DMS 273 treated with DMSO at 0.1 percent for 48 hours (cell line): ENCODE data around the gene POLE4.
A peak's percentile ranks its signal among the peaks of the same experiment; 100 is the strongest.

Experiments
- DNase-seq: peaks from one replicate; lab custom pipeline; 2025; lab: John Stamatoyannopoulos, UW

The POLE4 gene, protein sequence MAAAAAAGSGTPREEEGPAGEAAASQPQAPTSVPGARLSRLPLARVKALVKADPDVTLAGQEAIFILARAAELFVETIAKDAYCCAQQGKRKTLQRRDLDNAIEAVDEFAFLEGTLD

DNA sequence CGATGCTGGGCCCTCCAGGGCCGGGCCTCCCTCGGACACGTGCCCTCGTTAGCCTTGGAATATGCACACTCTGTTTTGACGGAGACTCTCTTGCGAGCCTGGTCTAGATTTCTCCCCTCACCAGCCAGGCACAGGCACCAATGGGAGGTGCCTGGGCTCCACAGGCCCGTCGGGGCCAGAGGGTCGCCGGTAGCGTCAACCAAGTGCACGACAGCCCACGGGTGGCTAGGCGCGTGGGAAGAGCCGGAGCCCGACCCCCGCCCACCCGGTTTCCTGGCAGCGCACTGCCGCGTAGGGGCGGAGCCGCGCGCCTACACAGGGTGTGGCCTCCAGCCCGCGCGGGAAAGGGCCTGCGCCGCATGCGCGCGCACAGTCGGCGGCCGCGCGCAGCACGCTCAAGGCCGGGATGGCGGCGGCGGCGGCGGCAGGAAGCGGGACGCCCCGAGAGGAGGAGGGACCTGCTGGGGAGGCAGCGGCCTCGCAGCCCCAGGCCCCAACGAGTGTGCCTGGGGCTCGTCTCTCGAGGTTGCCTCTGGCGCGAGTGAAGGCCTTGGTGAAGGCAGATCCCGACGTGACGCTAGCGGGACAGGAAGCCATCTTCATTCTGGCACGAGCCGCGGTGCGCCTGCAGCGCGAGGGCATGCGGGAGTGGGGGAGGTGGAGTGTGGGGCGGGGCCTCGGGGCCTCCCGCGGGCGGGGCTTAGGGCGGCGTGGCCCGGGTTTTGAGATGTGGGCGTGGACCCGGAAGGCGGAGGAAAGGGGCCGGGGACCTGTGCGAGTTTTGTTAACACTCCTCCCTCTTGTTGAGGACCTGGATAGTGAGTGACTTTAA is at the start of gene POLE4:
Gene POLE4, plus strand, starts transcription at position 370 of the 832 bp plus-strand sequence. Its CDS starts 37 bp downstream, at position 407.
- DNase-seq, result peak; percentile 68

DNA sequence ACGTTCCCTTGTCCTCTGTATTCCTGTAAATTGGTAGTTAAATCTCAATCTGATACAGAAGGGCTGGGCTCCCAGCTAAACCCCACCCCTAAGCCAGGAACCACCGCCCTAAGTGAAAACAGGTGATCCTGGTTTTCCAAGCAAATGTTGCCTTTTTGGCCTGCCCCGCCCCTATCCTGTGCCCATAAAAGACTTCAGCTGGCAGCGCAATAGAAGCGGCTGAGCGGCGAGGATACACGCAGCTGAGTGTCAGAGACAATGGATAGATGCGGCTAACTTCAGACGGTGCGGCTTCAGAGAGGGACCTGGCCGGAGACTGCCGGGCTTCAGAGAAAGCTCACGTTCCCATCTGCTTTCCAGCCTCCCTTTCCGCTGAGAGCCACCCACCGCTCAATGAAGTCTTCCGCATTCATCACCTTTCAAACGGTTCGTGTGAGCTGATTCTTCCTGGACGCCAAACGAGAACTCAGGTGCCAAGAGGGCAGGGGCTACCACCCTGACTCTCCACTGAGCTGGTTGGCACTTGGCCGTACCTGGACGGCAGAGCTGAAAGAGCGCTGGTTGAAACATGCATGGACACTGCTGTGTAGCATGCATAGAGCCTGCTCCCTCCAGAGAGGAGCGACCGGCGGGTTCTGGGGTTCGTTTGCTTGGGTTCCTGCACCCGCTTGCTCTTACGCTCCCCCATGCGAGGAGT is 49.5 kb upstream of the POLE4 start:
- DNase-seq, result no peak

DNA sequence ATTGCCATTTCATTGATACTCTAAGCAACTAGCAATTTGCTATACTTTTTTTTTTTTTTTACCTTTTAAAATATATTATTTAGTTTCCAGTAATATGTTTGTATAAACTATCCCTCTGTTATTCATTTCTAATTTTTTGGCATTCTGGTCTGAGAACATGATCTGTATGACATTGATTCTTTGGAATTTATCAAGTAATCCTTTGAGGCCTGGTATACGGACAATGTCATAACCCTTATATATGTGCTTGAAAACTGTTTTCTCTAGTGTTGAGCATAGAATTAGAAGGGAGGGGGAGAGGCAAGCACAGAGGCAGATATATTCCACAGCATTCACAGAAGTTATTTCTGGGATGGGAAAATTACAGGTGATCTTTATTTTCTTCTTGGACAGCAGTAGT is 48.2 kb upstream of the POLE4 start:
- DNase-seq, result no peak

DNA sequence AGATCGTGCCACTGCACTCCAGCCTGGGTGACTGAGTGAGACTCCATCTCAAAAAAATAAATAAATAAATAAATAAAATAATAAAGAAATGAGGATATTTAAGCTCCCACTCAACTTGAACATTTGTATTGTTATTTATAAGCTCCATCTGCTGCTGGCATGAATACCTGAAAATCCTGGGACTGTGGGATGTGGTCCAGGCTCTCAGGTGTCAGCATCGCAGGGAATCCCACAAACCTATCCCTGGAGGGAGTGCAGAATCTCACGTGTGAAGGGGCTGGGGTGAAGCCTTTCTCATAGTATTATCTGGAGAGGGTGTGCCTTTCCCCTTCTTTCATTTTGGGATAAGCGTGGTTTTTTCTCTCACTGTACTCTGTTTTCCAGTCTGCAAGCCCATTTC is 47.4 kb upstream of the POLE4 start:
- DNase-seq, result no peak

DNA sequence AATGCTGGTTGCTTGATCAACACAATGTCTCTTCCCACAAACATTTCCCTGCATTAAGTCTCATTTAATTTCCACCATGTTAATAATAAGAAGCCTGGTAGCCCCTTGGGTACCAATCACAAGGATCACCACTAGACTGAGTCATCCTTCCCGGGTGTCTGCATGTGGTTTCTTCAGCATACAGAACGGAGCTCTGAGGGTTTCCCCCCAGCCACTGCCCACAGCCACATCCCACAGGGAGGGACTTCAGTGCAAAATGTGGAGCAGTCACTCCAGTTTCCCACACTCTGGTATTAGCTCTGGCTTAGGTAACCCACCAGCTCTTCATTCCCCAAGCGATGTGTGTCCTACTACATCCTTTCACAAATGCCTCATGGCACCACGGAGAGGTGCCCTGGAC is 42.7 kb upstream of the POLE4 start:
- no peak for DNase-seq

DNA sequence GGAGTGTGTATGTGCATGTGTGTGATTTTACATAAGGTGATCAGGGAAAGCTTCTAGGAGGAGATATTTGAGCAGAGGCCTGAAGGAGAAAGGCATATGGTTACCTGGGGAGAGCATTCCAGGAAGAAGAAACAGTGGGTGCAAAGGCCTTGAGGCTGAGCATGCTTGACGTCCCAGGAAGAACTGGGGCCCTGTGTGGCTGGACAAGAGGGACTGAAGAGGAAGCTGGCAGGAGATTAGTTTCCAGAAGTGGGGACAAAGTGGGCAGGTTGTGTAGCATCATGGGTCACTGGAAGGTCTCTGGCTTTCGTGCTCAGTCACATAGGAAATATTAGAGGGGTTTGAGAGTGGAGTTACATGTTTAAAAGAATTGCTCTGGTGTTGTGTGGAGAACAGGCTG is 42.0 kb upstream of the POLE4 start:
- no peak for DNase-seq

DNA sequence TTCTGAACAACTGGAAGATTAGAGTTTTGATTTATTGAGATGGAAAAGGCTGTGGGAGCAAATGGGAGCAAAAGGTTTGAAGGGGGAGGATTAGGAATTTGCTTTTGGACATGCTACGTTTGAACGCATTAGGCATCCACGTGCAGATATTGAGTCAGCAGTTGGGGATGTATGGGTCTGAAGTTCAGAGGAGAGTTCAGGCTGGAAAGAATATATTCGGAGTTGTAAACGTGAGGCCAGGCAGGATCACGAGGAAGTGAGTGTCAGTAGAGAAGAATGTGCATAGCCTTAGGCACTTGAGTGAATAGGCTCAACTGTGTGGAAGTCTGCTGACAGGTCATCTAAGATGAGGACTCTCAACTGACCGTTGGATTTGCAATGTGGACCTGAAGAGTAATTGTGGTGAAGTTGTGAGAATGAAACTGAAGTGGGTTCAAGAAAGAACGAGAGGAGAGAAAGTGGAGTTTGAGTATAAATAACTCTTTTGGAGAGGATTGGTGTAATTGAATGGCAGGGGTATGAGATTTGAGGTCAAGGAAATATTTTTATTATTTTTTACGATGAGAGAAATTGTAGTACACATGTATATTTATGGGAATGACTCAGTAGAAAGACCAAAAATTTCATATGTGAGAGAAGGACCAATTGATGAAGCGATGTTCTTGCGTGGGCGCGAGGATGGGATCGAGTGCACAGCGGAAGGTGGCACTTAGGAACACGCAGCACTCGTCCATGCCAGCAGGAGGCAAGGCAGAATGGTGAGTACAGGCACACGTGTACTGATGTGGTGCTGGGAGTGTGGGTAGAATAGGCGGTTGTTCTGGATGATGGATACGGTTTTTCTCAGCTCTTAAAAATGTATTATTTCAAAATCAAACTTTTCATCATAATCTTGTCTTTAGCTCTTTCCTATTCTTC is 40.5 kb upstream of the POLE4 start:
- no peak for DNase-seq

DNA sequence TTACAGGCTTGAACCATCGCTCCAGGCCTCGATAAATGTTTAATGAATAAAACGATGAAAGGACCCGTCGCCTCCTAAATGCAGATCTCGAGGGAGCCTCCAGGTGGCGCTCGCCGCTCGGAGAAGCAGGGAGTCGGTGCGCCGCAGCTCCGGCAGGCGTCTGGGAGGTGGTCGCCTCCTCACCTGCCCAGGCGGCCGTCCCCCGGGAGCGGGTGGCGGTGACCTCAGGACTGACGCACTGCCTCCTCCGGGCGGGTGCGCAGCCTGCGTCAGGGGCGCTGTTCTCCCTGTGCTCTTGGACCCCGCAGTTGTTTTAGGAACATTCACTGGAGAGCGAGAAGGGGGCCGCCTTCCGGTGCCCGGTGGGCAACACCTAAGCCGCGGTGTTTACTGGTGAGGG is 38.6 kb upstream of the POLE4 start:
- DNase-seq, result no peak

DNA sequence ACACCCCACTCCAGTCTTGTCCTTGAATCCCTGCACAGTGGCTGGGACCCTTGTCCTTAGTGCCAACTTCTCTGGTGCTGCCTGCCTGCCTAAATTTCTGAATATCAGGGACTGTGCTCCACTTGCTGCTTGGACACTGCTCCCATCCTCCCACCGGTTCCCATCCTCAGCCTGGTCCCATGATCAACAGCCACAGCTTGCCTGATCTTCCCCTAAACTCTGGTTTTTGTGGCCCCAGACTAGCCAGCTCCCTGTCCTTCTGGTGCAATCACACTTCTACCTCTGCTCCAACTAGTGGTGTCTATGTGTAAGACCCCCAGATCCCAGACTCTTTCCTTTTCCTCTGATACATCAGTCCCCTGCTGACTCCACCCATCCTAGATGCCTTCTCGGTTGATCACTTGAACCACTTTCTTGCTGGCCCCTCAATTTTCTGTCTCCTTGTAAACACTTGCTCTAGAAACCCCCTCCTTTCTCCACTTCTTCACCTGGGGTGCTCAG is 37.2 kb upstream of the POLE4 start:
- no peak for DNase-seq

DNA sequence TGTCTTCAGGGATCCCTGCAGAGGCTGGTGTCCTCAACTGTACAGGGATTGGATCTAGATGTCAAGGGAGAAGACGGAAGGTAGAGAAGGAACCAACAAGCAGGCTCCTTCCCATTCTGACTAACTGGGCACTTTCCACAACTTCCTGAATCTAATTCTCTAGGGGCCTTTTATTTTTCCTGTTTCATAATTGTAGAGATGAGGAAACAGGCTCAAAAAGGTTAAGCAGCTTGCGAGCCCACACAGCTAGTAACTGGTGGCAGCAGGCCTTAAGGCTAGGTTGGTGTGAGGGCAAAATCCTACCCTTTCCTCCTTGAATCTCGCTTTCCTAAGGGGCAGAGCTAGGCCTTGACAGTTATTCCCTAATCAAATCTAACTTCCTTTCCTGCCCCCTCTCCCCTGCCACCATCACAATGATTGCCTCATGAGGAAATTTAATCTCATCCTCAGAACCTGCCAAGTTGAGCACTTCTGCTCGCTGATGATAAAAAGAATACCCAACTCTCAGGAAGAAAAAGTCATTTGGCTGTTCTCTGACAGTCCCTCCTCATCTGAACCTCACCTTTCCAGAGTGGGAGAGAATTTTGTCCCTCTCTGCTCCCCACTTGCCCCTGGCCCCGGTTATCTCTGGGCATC is 35.7 kb upstream of the POLE4 start:
- DNase-seq, result no peak

DNA sequence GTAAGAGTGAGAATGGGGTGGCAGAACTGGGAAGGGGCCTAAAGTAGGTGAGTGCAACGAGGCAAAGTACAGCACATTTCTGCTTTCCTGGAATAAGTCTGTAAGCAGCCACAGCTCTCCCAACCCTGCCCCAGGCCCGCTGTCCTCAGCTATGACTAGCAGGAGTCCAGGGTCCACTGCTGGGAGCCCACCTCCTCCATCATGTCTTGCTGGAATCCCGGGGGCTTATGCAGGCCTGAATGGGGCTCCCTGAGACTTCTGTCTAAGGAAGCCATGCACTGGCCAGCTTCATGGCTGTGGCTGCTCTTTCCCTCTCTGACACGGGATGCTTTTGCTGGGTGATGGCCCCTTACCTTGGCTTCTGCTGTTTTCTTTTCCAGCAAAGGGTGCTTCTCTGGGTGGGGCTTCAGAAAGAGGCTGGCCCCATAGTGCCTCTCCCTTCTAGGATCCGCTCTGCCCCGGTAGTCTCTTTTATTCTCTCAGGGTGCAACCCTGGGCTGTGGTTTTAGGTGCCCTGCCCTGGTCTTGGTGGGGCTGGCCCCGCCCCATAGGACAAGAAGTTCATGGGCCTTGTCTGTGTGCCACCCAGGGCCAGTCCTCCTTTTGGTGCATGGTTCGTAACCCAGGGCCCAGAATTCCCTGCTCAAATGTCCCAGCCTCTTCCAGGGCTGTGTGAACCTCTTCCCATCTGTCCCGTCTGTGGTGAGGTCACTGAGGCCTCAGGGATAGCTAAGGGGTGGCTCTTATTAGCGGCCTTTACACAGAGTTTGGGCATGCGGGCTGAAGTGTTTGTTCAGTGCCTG is 33.8 kb upstream of the POLE4 start:
- DNase-seq, result no peak

DNA sequence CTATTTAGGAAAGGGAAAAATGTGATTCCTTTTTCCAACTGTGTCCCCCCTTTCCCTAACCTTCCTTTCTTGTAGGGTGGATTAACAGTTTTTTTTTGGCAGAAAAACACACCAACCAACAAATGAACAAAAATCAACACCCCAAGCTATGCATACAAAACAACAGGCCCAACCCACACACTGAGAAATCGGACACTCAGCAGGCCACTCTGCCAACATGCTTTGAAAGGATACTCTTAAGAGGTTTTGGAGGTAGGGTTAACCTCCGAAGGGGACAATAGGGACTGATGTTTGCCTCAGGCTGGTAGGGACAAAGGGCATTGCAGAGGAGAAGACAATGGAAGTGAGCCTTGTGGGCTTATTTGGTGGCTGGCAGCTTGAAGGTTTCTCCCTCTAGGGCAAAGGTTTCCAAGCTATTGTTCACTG is 33.1 kb upstream of the POLE4 start:
- DNase-seq, result no peak

DNA sequence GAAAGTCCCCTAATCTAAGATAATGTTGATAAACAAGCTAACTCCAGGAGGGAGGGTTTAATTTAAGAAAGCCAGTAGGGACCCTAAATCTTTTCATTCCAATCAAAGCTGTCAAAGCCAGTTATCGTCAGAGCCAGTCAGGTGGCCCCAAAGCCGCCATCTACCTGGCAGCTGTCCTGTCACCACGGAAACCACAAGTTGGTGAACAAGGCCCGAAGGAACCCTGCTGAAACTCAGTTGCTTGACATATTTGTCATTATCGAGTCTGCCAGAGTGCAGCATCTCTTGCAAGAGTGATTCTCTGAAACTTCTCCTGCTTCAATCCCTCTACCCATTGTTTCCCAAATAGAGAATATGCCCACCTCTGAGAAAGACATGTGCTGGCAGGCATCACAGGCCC is 30.8 kb upstream of the POLE4 start:
- DNase-seq, result no peak

DNA sequence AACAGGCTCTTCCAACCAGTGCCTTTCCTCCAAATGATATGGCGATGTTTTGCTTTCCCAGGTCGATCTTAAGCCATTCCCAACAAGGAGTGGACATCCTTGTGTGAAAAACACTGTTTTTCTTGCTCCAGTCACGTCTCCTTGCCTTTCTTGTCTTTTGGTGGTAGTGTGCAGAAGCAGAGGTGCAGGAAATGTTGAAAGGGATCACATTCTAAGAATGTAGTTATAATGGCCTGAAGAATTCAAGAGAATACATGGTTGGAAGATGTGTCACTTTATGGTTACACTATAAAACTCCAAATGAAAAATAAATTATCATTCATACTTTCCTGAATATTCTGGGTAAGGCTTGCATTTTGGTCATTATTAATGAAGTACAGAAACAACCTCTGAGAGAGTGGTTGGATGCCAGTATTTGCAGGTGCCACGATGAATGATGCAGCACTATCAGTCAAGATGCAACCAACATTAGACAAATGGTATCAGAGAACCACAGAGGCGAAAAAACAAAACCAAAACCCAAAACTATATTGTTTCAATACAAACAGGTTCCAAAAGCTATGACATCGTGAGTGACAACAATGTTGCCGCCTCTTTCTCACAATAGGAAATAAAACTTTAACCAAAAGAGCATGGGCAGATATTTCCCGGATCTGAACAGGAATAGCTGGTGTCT is 27.5 kb upstream of the POLE4 start:
- DNase-seq, result no peak

DNA sequence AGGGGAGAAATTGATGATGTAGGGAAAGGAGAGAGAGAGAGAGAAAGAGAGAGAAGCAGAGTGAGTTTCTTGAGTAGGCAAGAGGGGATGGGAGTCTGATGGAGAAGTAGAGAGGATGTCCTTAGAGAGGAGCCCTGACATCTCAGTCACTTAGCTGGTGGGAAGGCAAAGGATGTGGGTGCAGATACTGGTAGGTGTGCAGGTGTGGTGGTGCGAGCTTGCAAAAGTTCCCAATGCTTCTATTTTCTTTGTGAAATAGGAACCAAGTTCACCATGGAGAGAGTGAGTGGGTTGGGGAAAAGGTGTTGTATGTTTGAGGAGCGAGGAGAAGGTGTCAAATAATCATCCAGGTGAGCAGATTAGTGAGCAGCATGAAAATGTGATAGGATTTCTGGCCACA is 26.5 kb upstream of the POLE4 start:
- no peak for DNase-seq

DNA sequence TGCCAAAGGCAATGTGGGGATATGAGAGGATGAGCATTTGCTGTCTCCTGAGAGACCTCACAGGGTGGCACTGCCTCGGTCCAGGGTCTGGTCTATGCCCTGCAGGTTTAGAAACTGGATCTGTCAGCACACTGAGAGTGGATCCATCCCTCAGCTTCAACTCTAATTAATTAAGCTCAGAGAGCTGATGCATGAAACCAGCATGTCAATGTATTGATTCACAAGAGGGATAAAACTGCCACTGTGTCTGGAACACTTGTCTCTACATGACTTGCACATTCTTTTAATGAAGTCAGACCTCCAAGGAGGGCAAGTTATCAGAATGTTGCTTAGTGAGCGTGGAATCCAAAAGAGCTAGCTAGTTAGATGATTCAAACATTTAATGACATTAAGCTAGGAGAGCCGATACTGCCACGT is 22.5 kb upstream of the POLE4 start:
- no peak for DNase-seq

DNA sequence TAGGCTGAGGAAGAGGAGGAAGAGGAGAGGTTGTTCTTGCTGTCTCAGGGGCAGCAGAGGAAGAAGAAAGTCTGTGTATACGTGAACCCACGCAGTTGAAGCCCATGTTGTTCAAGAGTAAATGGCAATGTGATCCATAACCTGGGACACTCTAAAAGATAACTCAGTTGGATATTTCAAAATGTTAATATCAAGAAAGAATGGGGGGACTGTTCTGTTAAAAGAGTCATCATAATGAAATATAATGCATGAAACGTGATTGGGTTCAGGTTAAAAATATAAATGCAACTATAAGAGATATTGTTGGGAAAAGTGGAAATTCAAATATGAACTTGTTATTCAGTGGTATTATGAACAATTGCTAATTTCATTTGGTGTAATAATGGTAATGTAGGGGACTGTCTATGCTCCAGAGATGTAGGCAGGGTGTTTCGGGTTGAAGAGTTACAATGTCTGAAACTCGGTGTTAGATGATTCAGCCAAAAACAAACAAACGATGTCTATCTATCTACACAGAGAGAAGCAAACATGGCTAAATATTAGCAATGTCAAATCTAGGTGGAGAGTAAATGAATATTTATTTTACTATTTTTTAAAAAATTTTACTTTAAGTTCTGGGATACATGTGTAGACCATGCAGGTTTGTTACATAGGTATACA is 21.1 kb upstream of the POLE4 start:
- DNase-seq, result no peak

DNA sequence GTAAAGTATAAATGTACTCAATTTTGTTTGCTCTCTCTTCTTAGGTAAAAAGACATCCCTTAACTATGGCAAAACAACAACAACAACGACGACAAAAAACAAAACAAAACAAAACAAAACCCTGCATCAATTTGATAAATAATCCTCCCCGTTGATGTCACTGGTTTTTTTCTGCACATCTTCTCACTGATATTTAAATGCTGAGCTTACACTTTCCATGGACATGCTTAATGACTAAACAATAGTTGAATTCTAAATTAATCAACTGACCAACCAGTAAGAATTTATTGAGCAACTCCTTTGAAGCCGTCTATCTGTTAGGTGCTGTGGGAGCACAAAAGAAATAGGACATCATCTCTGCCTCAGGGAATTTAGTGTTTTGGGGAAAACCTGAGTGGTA is 20.2 kb upstream of the POLE4 start:
- DNase-seq, result no peak
